Spleen (tissue), 11 donors: Measurements from ENCODE around the gene POU2F1. TPM values are rescaled to one million over a fixed set of nuclear protein-coding genes. Genes with fewer than 3 reads are reported as not detected.

Experiments
- DNase-seq: peaks from one replicate; pipeline ENCODE4 v3.0.0-alpha.2; 2020
- H3K27ac ChIP-seq, 8 donors: fragments of 200-600 bp; sonication (generic) in 7 of 8; 1 replicate in 4 of 8; 2 replicates in 4 of 8; pipeline versions ENCODE4 v1.5.0 to v1.8.0; 2016 to 2021; ENCODE audit warnings: inconsistent platforms in 4 of 8, mild to moderate bottlenecking in 4 of 8, moderate library complexity in 1 of 8
- H3K27me3 ChIP-seq, 7 donors: fragments of 200-600 bp; sonication (generic) in 6 of 7; replicated peaks in 1 of 7; 1 replicate in 4 of 7; 2 replicates in 3 of 7; pipeline versions ENCODE4 v1.5.0 to v1.8.0; 2016 to 2021; ENCODE audit warnings: inconsistent platforms in 3 of 7, mild to moderate bottlenecking in 1 of 7
- H3K36me3 ChIP-seq, 6 donors: fragments of 200-600 bp; sonication (generic) in 5 of 6; 1 replicate in 4 of 6; 2 replicates in 2 of 6; pipeline versions ENCODE4 v1.5.0 to v1.8.0; 2016 to 2021; ENCODE audit warnings: inconsistent platforms in 2 of 6
- H3K4me1 ChIP-seq, 6 donors: fragments of 200-600 bp; sonication (generic) in 5 of 6; 1 replicate in 3 of 6; 2 replicates in 3 of 6; pipeline versions ENCODE4 v1.5.0 to v1.8.0; 2016 to 2021; ENCODE audit warnings: inconsistent platforms in 3 of 6
- H3K4me3 ChIP-seq, 8 donors: fragments of 200-600 bp; sonication (generic) in 7 of 8; 1 replicate in 4 of 8; 2 replicates in 4 of 8; pipeline versions ENCODE4 v1.5.0 to v1.8.0; 2016 to 2021; ENCODE audit warnings: inconsistent platforms in 4 of 8, mild to moderate bottlenecking in 4 of 8, moderate library complexity in 2 of 8
- H3K9me3 ChIP-seq, 8 donors: fragments of 200-600 bp; sonication (generic) in 7 of 8; 1 replicate in 4 of 8; 2 replicates in 4 of 8; pipeline versions ENCODE4 v1.5.0 to v1.8.0; 2016 to 2021; ENCODE audit warnings: inconsistent platforms in 4 of 8
- CTCF ChIP-seq, 11 experiments: fragments of 200-600 bp in 7 of 11; fragments of 450-650 bp in 4 of 11; sonication (generic) in 4 of 11; IDR thresholded peaks in 8 of 11; conservative IDR thresholded peaks in 3 of 11; 1 replicate in 7 of 11; 2 replicates in 4 of 11; pipeline versions ENCODE4 v1.4.0 to v1.8.0; 2016 to 2021; ENCODE audit warnings: antibody characterized with exemption in 11 of 11, inconsistent platforms in 4 of 11, mild to moderate bottlenecking in 1 of 11
- POLR2A ChIP-seq, 3 donors: fragments of 450-650 bp; IDR thresholded peaks; one replicate each; pipeline ENCODE4 v1.5.1; 2017; ENCODE audit warnings: antibody characterized with exemption in 3 of 3, mild to moderate bottlenecking in 1 of 3
- POLR2AphosphoS5 ChIP-seq, 3 donors: sonication (generic); formaldehyde crosslinking; IDR thresholded peaks; one replicate each; pipeline ENCODE4 v1.5.1; 2017; ENCODE audit warnings: antibody characterized with exemption in 3 of 3
- whole genome bisulfite sequencing, 5 donors: extraction: QIAGEN DNeasy Blood & Tissue Kit in 3 of 5; methylation state at CpG; one replicate each; pipeline versions ENCODE4 v1.1.5 to v1.1.7; 2013 to 2018; 5-methylcytosine and 5-hydroxymethylcytosine counted together
- intact Hi-C: fragments of 100-400 bp; cut with DNase I; formaldehyde crosslinking; loops from one replicate; pipeline ENCODE4 v1.15.0; 2023; ENCODE audit warnings: low total_unique reads
- polyA plus RNA-seq, 3 donors: library from polyadenylated mRNA; stranded (reverse); fragments of 200-250 nt; gene quantifications; one replicate each; pipeline ENCODE4 v1.2.1, GENCODE V29; 2013
- total RNA-seq, 7 donors: library from RNA; depleted of rRNA in 3 of 7; stranded (reverse); fragments of >200 nt in 3 of 7; fragmentation: NEBNext Ultra II Directional in 4 of 7; extraction: Animal tissue kit (Norgen Biotek cat#: 25700) in 4 of 7; gene quantifications; one replicate each; pipeline versions ENCODE4 v1.1.0 to v1.2.1, GENCODE V29; 2016 to 2021
- donor health status: healthy with polysubstance abuse.
- donor health status: DM: no; HTN: no; CAD: no; lungs with moderate emphysema.
- donor health status: DM: no; HTN: no; CAD: no.
- donor health status: Bipolar disorder and iron deficiency.
- donor health status: healthy.
- donor health status: DM: no; HTN: no; CAD: no.
- donor health status: DM: yes; HTN: yes; CAD: no.

Gene POU2F1
- total and polyA plus RNA-seq, 10 donors, result 1.8 to 60.3 (median 27.4) TPM

- H3K27ac ChIP-seq, result no peak overlapping the region
- no peak for DNase-seq
- peaks cover 0 to 15% (median 0%) of the 10 kb centered on the region in 6 donors for H3K4me1 ChIP-seq
- intact Hi-C loops, result no loop called here
- H3K4me3 ChIP-seq, result no peak overlapping the region
- H3K9me3 ChIP-seq, result no peaks in the 10 kb centered on the region
- H3K27me3 ChIP-seq, result no peaks in the 10 kb centered on the region
- 92 to 100% (median 98%) methylated on average over 2 of the region's 2 CpGs for WGBS, 5 donors
- H3K36me3 ChIP-seq, result peaks cover 0 to 27% (median 7%) of the 10 kb centered on the region in 6 donors
- no peak for TF ChIP-seq POLR2AphosphoS5 (IDR thresholded peaks at IDR 0.05)
- TF ChIP-seq CTCF (IDR thresholded peaks at IDR 0.05 in 8 of 11, conservative IDR thresholded peaks at IDR 0.05 in 3 of 11), result no peak
- TF ChIP-seq POLR2A (IDR thresholded peaks at IDR 0.05), result no peak
Measured at GRCh38 chr1:167364826-167365225, 144.1 kb downstream of the POU2F1 start.

- H3K36me3 ChIP-seq, result peaks cover 0 to 27% (median 7%) of the 10 kb centered on the region in 6 donors
- H3K9me3 ChIP-seq, result no peaks in the 10 kb centered on the region
- intact Hi-C loops, result no loop called here
- H3K27me3 ChIP-seq, result no peaks in the 10 kb centered on the region
- H3K27ac ChIP-seq, result no peak overlapping the region
- no peak for DNase-seq
- H3K4me3 ChIP-seq, result no peak overlapping the region
- TF ChIP-seq POLR2A (IDR thresholded peaks at IDR 0.05), result no peak
- no peak for TF ChIP-seq CTCF (IDR thresholded peaks at IDR 0.05 in 8 of 11, conservative IDR thresholded peaks at IDR 0.05 in 3 of 11)
- no peak for TF ChIP-seq POLR2AphosphoS5 (IDR thresholded peaks at IDR 0.05)
- peaks cover 0 to 15% (median 0%) of the 10 kb centered on the region in 6 donors for H3K4me1 ChIP-seq
- 95 to 98% (median 96%) methylated on average over 2 of the region's 2 CpGs for WGBS, 5 donors
Measured at GRCh38 chr1:167365360-167365759, 144.7 kb downstream of the POU2F1 start.

- TF ChIP-seq POLR2A (IDR thresholded peaks at IDR 0.05) (no peak), CTCF (IDR thresholded peaks at IDR 0.05 in 8 of 11, conservative IDR thresholded peaks at IDR 0.05 in 3 of 11) (no peak), POLR2AphosphoS5 (IDR thresholded peaks at IDR 0.05) (no peak)
Measured at GRCh38 chr1:167367705-167368104, 147.0 kb downstream of the POU2F1 start.

DNA sequence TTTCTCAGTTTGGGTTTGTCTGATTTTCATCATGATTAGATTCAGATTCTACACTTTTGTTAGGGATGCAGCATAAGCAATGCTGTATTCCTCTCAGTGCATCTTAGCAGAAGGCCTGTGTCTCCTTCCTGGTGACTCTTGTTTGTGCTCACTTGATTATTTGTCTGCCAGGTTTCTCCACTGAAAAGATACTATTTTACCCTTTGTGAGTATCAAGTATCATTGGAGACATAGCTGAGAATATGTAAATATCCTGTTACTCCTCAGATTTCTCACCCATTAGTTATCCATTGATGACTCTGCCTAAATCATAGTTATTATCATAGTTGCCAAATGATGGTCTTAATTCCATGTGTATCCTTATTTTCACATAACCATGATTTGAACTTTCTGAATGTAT is 148.5 kb downstream of the POU2F1 start:
- H3K27me3 ChIP-seq, result no peaks in the 10 kb centered on the region
- DNase-seq, result no peak
- TF ChIP-seq CTCF (IDR thresholded peaks at IDR 0.05 in 8 of 11, conservative IDR thresholded peaks at IDR 0.05 in 3 of 11), result no peak
- TF ChIP-seq POLR2AphosphoS5 (IDR thresholded peaks at IDR 0.05), result no peak
- no peak for TF ChIP-seq POLR2A (IDR thresholded peaks at IDR 0.05)
- intact Hi-C loops, result no loop called here
- H3K27ac ChIP-seq, result no peak overlapping the region
- H3K36me3 ChIP-seq, result peaks cover 0 to 47% (median 10%) of the 10 kb centered on the region in 6 donors
- H3K9me3 ChIP-seq, result no peaks in the 10 kb centered on the region
- H3K4me1 ChIP-seq, result no peaks in the 10 kb centered on the region
- H3K4me3 ChIP-seq, result no peak overlapping the region

More at GRCh38 chr1:167367705-167368104, 147.0 kb downstream of the POU2F1 start:
- Histone ChIP-seq H3K36me3 (peaks cover 0 to 38% (median 7%) of the 10 kb centered on the region in 6 donors), H3K9me3 (no peaks in the 10 kb centered on the region), H3K4me1 (no peaks in the 10 kb centered on the region), H3K4me3 (no peak overlapping the region), H3K27me3 (no peaks in the 10 kb centered on the region), H3K27ac (no peak overlapping the region)
- WGBS, 5 donors, result 96 to 99% (median 97%) methylated on average over 4 of the region's 4 CpGs
- no peak for DNase-seq
- intact Hi-C loops, result no loop called here
